Measurements from ENCODE around the gene PECR.

- TF ChIP-seq SIN3A (IDR thresholded peaks at IDR 0.05; ENCODE audit: borderline replicate concordance, insufficient read depth, low read length) = no peak
- no peak for TF ChIP-seq TAF1 (IDR thresholded peaks at IDR 0.05; ENCODE audit: borderline replicate concordance, insufficient read depth, low read length)
- no peak for TF ChIP-seq POLR2AphosphoS5 (IDR thresholded peaks at IDR 0.05; ENCODE audit: low read depth, low read length)
- TF ChIP-seq, protein P1, sequence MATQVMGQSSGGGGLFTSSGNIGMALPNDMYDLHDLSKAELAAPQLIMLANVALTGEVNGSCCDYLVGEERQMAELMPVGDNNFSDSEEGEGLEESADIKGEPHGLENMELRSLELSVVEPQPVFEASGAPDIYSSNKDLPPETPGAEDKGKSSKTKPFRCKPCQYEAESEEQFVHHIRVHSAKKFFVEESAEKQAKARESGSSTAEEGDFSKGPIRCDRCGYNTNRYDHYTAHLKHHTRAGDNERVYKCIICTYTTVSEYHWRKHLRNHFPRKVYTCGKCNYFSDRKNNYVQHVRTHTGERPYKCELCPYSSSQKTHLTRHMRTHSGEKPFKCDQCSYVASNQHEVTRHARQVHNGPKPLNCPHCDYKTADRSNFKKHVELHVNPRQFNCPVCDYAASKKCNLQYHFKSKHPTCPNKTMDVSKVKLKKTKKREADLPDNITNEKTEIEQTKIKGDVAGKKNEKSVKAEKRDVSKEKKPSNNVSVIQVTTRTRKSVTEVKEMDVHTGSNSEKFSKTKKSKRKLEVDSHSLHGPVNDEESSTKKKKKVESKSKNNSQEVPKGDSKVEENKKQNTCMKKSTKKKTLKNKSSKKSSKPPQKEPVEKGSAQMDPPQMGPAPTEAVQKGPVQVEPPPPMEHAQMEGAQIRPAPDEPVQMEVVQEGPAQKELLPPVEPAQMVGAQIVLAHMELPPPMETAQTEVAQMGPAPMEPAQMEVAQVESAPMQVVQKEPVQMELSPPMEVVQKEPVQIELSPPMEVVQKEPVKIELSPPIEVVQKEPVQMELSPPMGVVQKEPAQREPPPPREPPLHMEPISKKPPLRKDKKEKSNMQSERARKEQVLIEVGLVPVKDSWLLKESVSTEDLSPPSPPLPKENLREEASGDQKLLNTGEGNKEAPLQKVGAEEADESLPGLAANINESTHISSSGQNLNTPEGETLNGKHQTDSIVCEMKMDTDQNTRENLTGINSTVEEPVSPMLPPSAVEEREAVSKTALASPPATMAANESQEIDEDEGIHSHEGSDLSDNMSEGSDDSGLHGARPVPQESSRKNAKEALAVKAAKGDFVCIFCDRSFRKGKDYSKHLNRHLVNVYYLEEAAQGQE (IDR thresholded peaks at IDR 0.05; ENCODE audit: insufficient read depth in 1 of 2, low read depth in 2 of 2, low read length in 2 of 2) = no peak
- no peak for TF ChIP-seq FOXP2 (optimal IDR thresholded peaks at IDR 0.05; ENCODE audit: borderline replicate concordance, extremely low read depth, extremely low read length, insufficient read depth)
Observed at GRCh38 chr2:216006164-216006663, 75.4 kb downstream of the PECR start.
